Ovary (tissue), 3 donors: Measurements from ENCODE around the gene PRM2.

ENCODE experiments used
- CTCF ChIP-seq, 3 donors: fragments of 450-650 bp in 2 of 3; fragments of 200-600 bp in 1 of 3; IDR thresholded peaks; one replicate each; pipeline versions ENCODE4 v1.5.1 to v1.8.0; 2016 to 2022; ENCODE audit warnings: antibody characterized with exemption in 3 of 3, mild to moderate bottlenecking in 1 of 3
- EP300 ChIP-seq: sonication (generic); formaldehyde crosslinking; IDR thresholded peaks from one replicate; pipeline ENCODE4 v1.6.1; 2017; ENCODE audit warnings: antibody characterized with exemption
- donor health status: DM: no; HTN: no; CAD: no.

GRCh38 chr16:11319529-11320146, 43.4 kb upstream of the PRM2 start:
- no peak for TF ChIP-seq EP300
- TF ChIP-seq CTCF (IDR thresholded peaks at IDR 0.05), result no peak
